Measurements from ENCODE around the gene NMNAT2. TPM values are rescaled to one million over a fixed set of nuclear protein-coding genes. Genes with fewer than 3 reads are reported as not detected.

Gene NMNAT2
- total and polyA plus RNA-seq, 10 of the 15 experiments (the other 5 are each of a cell fraction or from before 2014, with no cell fraction given), result 0.02 to 2.0 (median 0.60) TPM

- TF ChIP-seq, protein P1, sequence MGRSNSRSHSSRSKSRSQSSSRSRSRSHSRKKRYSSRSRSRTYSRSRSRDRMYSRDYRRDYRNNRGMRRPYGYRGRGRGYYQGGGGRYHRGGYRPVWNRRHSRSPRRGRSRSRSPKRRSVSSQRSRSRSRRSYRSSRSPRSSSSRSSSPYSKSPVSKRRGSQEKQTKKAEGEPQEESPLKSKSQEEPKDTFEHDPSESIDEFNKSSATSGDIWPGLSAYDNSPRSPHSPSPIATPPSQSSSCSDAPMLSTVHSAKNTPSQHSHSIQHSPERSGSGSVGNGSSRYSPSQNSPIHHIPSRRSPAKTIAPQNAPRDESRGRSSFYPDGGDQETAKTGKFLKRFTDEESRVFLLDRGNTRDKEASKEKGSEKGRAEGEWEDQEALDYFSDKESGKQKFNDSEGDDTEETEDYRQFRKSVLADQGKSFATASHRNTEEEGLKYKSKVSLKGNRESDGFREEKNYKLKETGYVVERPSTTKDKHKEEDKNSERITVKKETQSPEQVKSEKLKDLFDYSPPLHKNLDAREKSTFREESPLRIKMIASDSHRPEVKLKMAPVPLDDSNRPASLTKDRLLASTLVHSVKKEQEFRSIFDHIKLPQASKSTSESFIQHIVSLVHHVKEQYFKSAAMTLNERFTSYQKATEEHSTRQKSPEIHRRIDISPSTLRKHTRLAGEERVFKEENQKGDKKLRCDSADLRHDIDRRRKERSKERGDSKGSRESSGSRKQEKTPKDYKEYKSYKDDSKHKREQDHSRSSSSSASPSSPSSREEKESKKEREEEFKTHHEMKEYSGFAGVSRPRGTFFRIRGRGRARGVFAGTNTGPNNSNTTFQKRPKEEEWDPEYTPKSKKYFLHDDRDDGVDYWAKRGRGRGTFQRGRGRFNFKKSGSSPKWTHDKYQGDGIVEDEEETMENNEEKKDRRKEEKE (IDR thresholded peaks at IDR 0.05), result no peak
- no peak for TF ChIP-seq GABPA (IDR thresholded peaks at IDR 0.05; ENCODE audit: low read depth)
Measured at GRCh38 chr1:183259924-183260323, 158.3 kb downstream of the NMNAT2 start (continued).

GRCh38 chr1:183255073-183255472, 163.1 kb downstream of the NMNAT2 start:
- ChIA-PET RAD21 (ENCODE audit: unreplicated experiment) (no interaction called here), SMC1A (ENCODE audit: uncharacterized antibody, unreplicated experiment) (interaction anchor here (0.8 to 1.2 kb wide), 3 partner anchors 16 to 236 kb away, joined by 3 to 5 read pairs (median 3); no protein-coding TSS in a partner anchor), POLR2A (no interaction called here), CTCF (no interaction called here)
- Histone ChIP-seq H3K9me3 (replicated peaks; ENCODE audit: control insufficient read depth, insufficient read depth, low read length) (no peaks in the 10 kb centered on the region; the same call in 1 of the 3 replicates), H3K4me2 (ENCODE audit: control insufficient read depth, insufficient read depth) (no peak overlapping the region), H3K4me1 (ENCODE audit: control insufficient read depth, insufficient read depth, low read length) (peaks cover 7% of the 10 kb centered on the region; the same call in 1 of the 2 replicates), H3K27ac (ENCODE audit: control insufficient read depth, insufficient read depth) (no peak overlapping the region), H3K79me2 (ENCODE audit: control insufficient read depth, insufficient read depth, low read length) (no peaks in the 10 kb centered on the region), H3K4me3 (no peak overlapping the region), H3K36me3 (ENCODE audit: control insufficient read depth in 2 of 2, insufficient read depth in 2 of 2, low read length in 1 of 2) (no peaks in the 10 kb centered on the region), H3K9ac (ENCODE audit: control insufficient read depth, insufficient read depth, low read length) (no peak overlapping the region), H2AFZ (ENCODE audit: control insufficient read depth, low read depth, low read length) (no peak overlapping the region), H4K20me1 (ENCODE audit: control insufficient read depth, insufficient read depth) (no peaks in the 10 kb centered on the region), H3K27me3 (replicated peaks in 1 of 2; ENCODE audit: control insufficient read depth in 2 of 2, insufficient read depth in 2 of 2, low read length in 1 of 2) (no peaks in the 10 kb centered on the region)
- no TSS peak for BruUV-seq (replicated peaks)
- DNase-seq (ENCODE audit: low read depth, low spot score), result no peak
- WGBS (ENCODE audit: insufficient coverage, insufficient replicate concordance, low lambda C conversion rate, missing lambda C conversion rate), result 0% methylated on average over 1 of the region's 1 CpG
- intact Hi-C loops (cut with micrococcal nuclease; ENCODE audit: unreplicated experiment) (no loop called here), in situ Hi-C loops (cut with MboI) (no loop called here)
- TF ChIP-seq TARDBP (IDR thresholded peaks at IDR 0.05; ENCODE audit: borderline replicate concordance) (no peak), USF1 (IDR thresholded peaks at IDR 0.05; ENCODE audit: borderline replicate concordance, extremely low read length, insufficient read depth, low read depth, low read length) (no peak), ZNF24 (IDR thresholded peaks at IDR 0.05) (no peak), RAD21 (IDR thresholded peaks at IDR 0.05; ENCODE audit: insufficient read depth, low read depth, low read length) (no peak), MTA3 (IDR thresholded peaks at IDR 0.05; ENCODE audit: borderline replicate concordance, low read length) (no peak), CREM (IDR thresholded peaks at IDR 0.05; ENCODE audit: low read depth) (no peak), HDAC2 (IDR thresholded peaks at IDR 0.05) (no peak)
- FAIRE-seq, result no peak
- no peak for ATAC-seq

Data from GM12878 (cell line).